HEK293T (cell line): ENCODE measurements around the gene FBLIM1.

Experiments
- CTCF ChIA-PET: fragments of 350-600 bp; formaldehyde crosslinking; extraction: SDS; loops from one replicate; lab custom pipeline; 2021; ENCODE audit warnings: antibody characterized with exemption, inconsistent platforms; lab: Yijun Ruan, JAX
- POLR2A ChIA-PET: fragments of 350-600 bp; formaldehyde crosslinking; extraction: SDS; loops from one replicate; lab custom pipeline; 2020; ENCODE audit warnings: antibody characterized with exemption, inconsistent platforms; lab: Yijun Ruan, JAX
- DNase-seq: peaks from one replicate; pipeline ENCODE4 v3.0.0; 2012; ENCODE audit warnings: mixed read lengths; ENCODE audit errors: extremely low spot score
- ARNT ChIP-seq: fragments of 450-650 bp; IDR thresholded peaks from 2 replicates; pipeline ENCODE4 v1.6.1; 2017; ENCODE audit warnings: mild to moderate bottlenecking
- BHLHE40 ChIP-seq: fragments of 450-650 bp; IDR thresholded peaks from 2 replicates; pipeline ENCODE4 v1.6.1; 2016; ENCODE audit warnings: mild to moderate bottlenecking, moderate library complexity, borderline replicate concordance
- CTBP1 ChIP-seq: fragments of 450-650 bp; IDR thresholded peaks from 2 replicates; pipeline ENCODE4 v1.6.1; 2016; ENCODE audit warnings: borderline replicate concordance
- ELF4 ChIP-seq: fragments of 450-650 bp; IDR thresholded peaks from 2 replicates; pipeline ENCODE4 v1.6.1; 2017; ENCODE audit warnings: antibody characterized with exemption
- FOXA1 ChIP-seq: fragments of 450-650 bp; IDR thresholded peaks from 2 replicates; pipeline ENCODE4 v1.6.1; 2016; ENCODE audit warnings: mild to moderate bottlenecking
- FOXK2 ChIP-seq: fragments of 450-650 bp; IDR thresholded peaks from 2 replicates; pipeline ENCODE4 v1.6.1; 2016; ENCODE audit warnings: mild to moderate bottlenecking
- FOXM1 ChIP-seq: fragments of 450-650 bp; IDR thresholded peaks from 2 replicates; pipeline ENCODE4 v1.6.1; 2017; ENCODE audit warnings: mild to moderate bottlenecking, borderline replicate concordance
- HDGF ChIP-seq: fragments of 450-650 bp; IDR thresholded peaks from 2 replicates; pipeline ENCODE4 v1.6.1; 2017; ENCODE audit warnings: antibody characterized with exemption, borderline replicate concordance
- L3MBTL2 ChIP-seq: fragments of 450-650 bp; conservative IDR thresholded peaks from 2 replicates; pipeline ENCODE4 v1.6.1; 2016; ENCODE audit warnings: mild to moderate bottlenecking
- LEF1 ChIP-seq: fragments of 450-650 bp; IDR thresholded peaks from 2 replicates; pipeline ENCODE4 v1.6.1; 2017; ENCODE audit warnings: mild to moderate bottlenecking, borderline replicate concordance
- NFRKB ChIP-seq: fragments of 450-650 bp; IDR thresholded peaks from 2 replicates; pipeline ENCODE4 v1.6.1; 2016; ENCODE audit warnings: mild to moderate bottlenecking, moderate library complexity
- PKNOX1 ChIP-seq: fragments of 450-650 bp; IDR thresholded peaks from 2 replicates; pipeline ENCODE4 v1.6.1; 2016
- SP1 ChIP-seq: fragments of 450-650 bp; IDR thresholded peaks from 2 replicates; pipeline ENCODE4 v1.6.1; 2017
- SUZ12 ChIP-seq: fragments of 450-650 bp; IDR thresholded peaks from 2 replicates; pipeline ENCODE4 v1.6.1; 2016; ENCODE audit warnings: mild to moderate bottlenecking
- TARDBP ChIP-seq: fragments of 450-650 bp; IDR thresholded peaks from 2 replicates; pipeline ENCODE4 v1.6.1; 2016
- ZNF384 ChIP-seq: fragments of 450-650 bp; IDR thresholded peaks from 2 replicates; pipeline ENCODE4 v1.6.1; 2016

The FBLIM1 gene

GRCh38 chr1:15726508-15726907 is 32.1 kb upstream of the FBLIM1 start:
- POLR2A ChIA-PET: no interaction called here
- TF ChIP-seq HDGF: no peak
- TF ChIP-seq FOXM1: no peak
- no peak for TF ChIP-seq PKNOX1
- no peak for TF ChIP-seq FOXK2
- no peak for TF ChIP-seq ELF4
- TF ChIP-seq L3MBTL2: no peak
- TF ChIP-seq LEF1: no peak
- TF ChIP-seq FOXA1: no peak
- TF ChIP-seq CTBP1: no peak
- no peak for DNase-seq
- CTCF ChIA-PET: no interaction called here

- ChIA-PET CTCF (no interaction called here), POLR2A (no interaction called here)
- no peak for DNase-seq
- TF ChIP-seq CTBP1 (no peak), FOXA1 (no peak), NFRKB (no peak), ARNT (no peak), LEF1 (no peak), SP1 (no peak), HDGF (no peak), TARDBP (no peak), ZNF384 (no peak), FOXM1 (no peak)
Measured at GRCh38 chr1:15727021-15727420, 31.6 kb upstream of the FBLIM1 start.

GRCh38 chr1:15727424-15727823 is 31.2 kb upstream of the FBLIM1 start:
- CTCF ChIA-PET: no interaction called here

GRCh38 chr1:15727866-15728534 is 30.6 kb upstream of the FBLIM1 start:
- ChIA-PET CTCF (no interaction called here), POLR2A (no interaction called here)
- no peak for DNase-seq
- TF ChIP-seq SP1 (no peak), LEF1 (no peak), TARDBP (no peak), ARNT (no peak), NFRKB (no peak), FOXA1 (no peak), HDGF (no peak), FOXM1 (no peak), CTBP1 (no peak), BHLHE40 (no peak), ELF4 (no peak), ZNF384 (no peak), PKNOX1 (no peak), FOXK2 (no peak)

More at GRCh38 chr1:15727424-15727823, 31.2 kb upstream of the FBLIM1 start:
- DNase-seq: no peak
- POLR2A ChIA-PET: no interaction called here
- TF ChIP-seq PKNOX1: no peak
- TF ChIP-seq FOXA1: no peak
- TF ChIP-seq ELF4: no peak
- TF ChIP-seq TARDBP: no peak
- TF ChIP-seq FOXK2: no peak

- TF ChIP-seq BHLHE40: no peak
- no peak for TF ChIP-seq ELF4
- TF ChIP-seq ZNF384: no peak
- TF ChIP-seq FOXK2: no peak
- TF ChIP-seq PKNOX1: no peak
- no peak for TF ChIP-seq NFRKB
- no peak for TF ChIP-seq LEF1
- ChIA-PET POLR2A (no interaction called here), CTCF (no interaction called here)
- no peak for DNase-seq
Measured at GRCh38 chr1:15728937-15729657, 29.5 kb upstream of the FBLIM1 start.

GRCh38 chr1:15730423-15730822 is 28.2 kb upstream of the FBLIM1 start:
- TF ChIP-seq FOXK2 (no peak), SUZ12 (no peak), NFRKB (no peak), PKNOX1 (no peak), CTBP1 (no peak), TARDBP (no peak)
- ChIA-PET POLR2A (no interaction called here), CTCF (no interaction called here)
- no peak for DNase-seq
